HCT116 (cell line): ENCODE data around the gene PRRC2C. TPM values are rescaled to one million over a fixed set of nuclear protein-coding genes. Genes with fewer than 3 reads are reported as not detected.

Source experiments
- JUND ChIP-seq: IDR thresholded peaks from 2 replicates; pipeline ENCODE4 v1.6.1; 2012
- TCF7L2 ChIP-seq: IDR thresholded peaks from 2 replicates; pipeline ENCODE4 v1.7.0; 2011; ENCODE audit warnings: borderline replicate concordance, inconsistent platforms; ENCODE audit not compliant: insufficient read depth, insufficient read length; ENCODE audit errors: extremely low read depth
- total RNA-seq: library from RNA; stranded (reverse); gene quantifications from one replicate; pipeline ENCODE4 v1.2.1, GENCODE V29; 2021; ENCODE audit not compliant: unreplicated experiment
- TF ChIP-seq, protein P1 (sequence below), 3 experiments: fragments of 200-600 bp in 1 of 3; sonication (generic) in 1 of 3; IDR thresholded peaks in 2 of 3; conservative IDR thresholded peaks in 1 of 3; 2 replicates each; pipeline ENCODE4 v1.5.1; 2012 to 2017; ENCODE audit warnings: low read depth in 2 of 3, low read length in 2 of 3, antibody characterized with exemption in 1 of 3, borderline replicate concordance in 1 of 3, control low read depth in 1 of 3, mild to moderate bottlenecking in 1 of 3, mixed read lengths in 1 of 3, mixed run types in 1 of 3, moderate library complexity in 1 of 3; ENCODE audit not compliant: insufficient read depth in 1 of 3

Gene PRRC2C
- total RNA-seq, 1 experiment from 2014 or later: 154 TPM

GRCh38 chr1:171642197-171642596 is 156.9 kb downstream of the PRRC2C start (continued):
- TF ChIP-seq, protein P1, sequence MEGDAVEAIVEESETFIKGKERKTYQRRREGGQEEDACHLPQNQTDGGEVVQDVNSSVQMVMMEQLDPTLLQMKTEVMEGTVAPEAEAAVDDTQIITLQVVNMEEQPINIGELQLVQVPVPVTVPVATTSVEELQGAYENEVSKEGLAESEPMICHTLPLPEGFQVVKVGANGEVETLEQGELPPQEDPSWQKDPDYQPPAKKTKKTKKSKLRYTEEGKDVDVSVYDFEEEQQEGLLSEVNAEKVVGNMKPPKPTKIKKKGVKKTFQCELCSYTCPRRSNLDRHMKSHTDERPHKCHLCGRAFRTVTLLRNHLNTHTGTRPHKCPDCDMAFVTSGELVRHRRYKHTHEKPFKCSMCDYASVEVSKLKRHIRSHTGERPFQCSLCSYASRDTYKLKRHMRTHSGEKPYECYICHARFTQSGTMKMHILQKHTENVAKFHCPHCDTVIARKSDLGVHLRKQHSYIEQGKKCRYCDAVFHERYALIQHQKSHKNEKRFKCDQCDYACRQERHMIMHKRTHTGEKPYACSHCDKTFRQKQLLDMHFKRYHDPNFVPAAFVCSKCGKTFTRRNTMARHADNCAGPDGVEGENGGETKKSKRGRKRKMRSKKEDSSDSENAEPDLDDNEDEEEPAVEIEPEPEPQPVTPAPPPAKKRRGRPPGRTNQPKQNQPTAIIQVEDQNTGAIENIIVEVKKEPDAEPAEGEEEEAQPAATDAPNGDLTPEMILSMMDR (IDR thresholded peaks at IDR 0.05 in 2 of 3, conservative IDR thresholded peaks at IDR 0.05 in 1 of 3; ENCODE audit: borderline replicate concordance in 1 of 3, insufficient read depth in 1 of 3, low read depth in 2 of 3, low read length in 2 of 3): no peak
- TF ChIP-seq TCF7L2 (no peak), JUND (no peak)

Other genes starting within 250 kb of the PRRC2C start
- not detected for gene FMO1, start 237.0 kb upstream of the PRRC2C start, total RNA-seq
- gene FMO4, start 171.3 kb upstream of the PRRC2C start, total RNA-seq: 1.4 TPM
- not detected for gene MYOCOS, start 136.7 kb downstream of the PRRC2C start, total RNA-seq
- gene MYOC, start 167.2 kb downstream of the PRRC2C start, total RNA-seq: not detected